Measurements from ENCODE around the gene GATD1. TPM values are rescaled to one million over a fixed set of nuclear protein-coding genes. Genes with fewer than 3 reads are reported as not detected.

The GATD1 gene
- polyA plus RNA-seq, 2 of the 4 experiments (the other 2 are of a cell fraction), result 14.5 to 43.1 TPM

GRCh38 chr11:809287-810039 lies 32.2 kb upstream of the GATD1 start, which contains the start of gene RPLP2 (continued):
- TF ChIP-seq ZC3H11A (IDR thresholded peaks at IDR 0.05) (no peak), JUN (IDR thresholded peaks at IDR 0.05) (peak; percentile 58 to 96; a peak in 3 of 5 replicates), RCOR1 (IDR thresholded peaks at IDR 0.05; ENCODE audit: low read depth, low read length) (no peak), FOSL2 (IDR thresholded peaks at IDR 0.05) (no peak), FOSL2 (CRISPR knock-in tag; IDR thresholded peaks at IDR 0.05) (peak; percentile 42), KDM5A (IDR thresholded peaks at IDR 0.05) (no peak), RARB (CRISPR knock-in tag; IDR thresholded peaks at IDR 0.05) (no peak), ZSCAN20 (CRISPR knock-in tag; IDR thresholded peaks at IDR 0.05) (no peak), SMC3 (IDR thresholded peaks at IDR 0.05) (no peak), USF2 (IDR thresholded peaks at IDR 0.05) (peak; percentile 44; the same call in 1 of the 2 replicates), TFCP2L1 (CRISPR knock-in tag; IDR thresholded peaks at IDR 0.05) (no peak; the same call in 1 of the 2 replicates), HMGXB4 (CRISPR knock-in tag; IDR thresholded peaks at IDR 0.05; ENCODE audit: borderline replicate concordance) (no peak), RNF2 (IDR thresholded peaks at IDR 0.05; ENCODE audit: borderline replicate concordance, low read depth) (no peak), EP300 (IDR thresholded peaks at IDR 0.05) (no peak), HES2 (IDR thresholded peaks at IDR 0.05) (no peak), JUNB (IDR thresholded peaks at IDR 0.05) (no peak), HOXA7 (CRISPR knock-in tag; IDR thresholded peaks at IDR 0.05) (no peak), POLR2A (IDR thresholded peaks at IDR 0.05; ENCODE audit: low read length) (peak; percentile 89), CEBPB (IDR thresholded peaks at IDR 0.05) (no peak), NR3C1 (IDR thresholded peaks at IDR 0.05) (no peak), RAD21 (conservative IDR thresholded peaks at IDR 0.05 in 1 of 2, IDR thresholded peaks at IDR 0.05 in 1 of 2) (no peak), REST (IDR thresholded peaks at IDR 0.05) (no peak), EHF (CRISPR knock-in tag; IDR thresholded peaks at IDR 0.05) (0 out of 2 replicates have a peak, but pooled peaks have one; percentile 64)

Measured in A549 (cell line).